CD4-positive, alpha-beta T cell treated with Interferon alpha-2 for 1 hour (primary cell): ENCODE data around the gene DIAPH1.

Source experiments
- DNase-seq, 2 donors: peaks; one replicate each; pipeline ENCODE4 v3.0.0-alpha.2; 2020 to 2022

Gene DIAPH1

GRCh38 chr5:141618804-141619554 is at the start of gene DIAPH1:
DIAPH1 (minus strand) TSS chr5:141619000; CDS start chr5:141618914, 86 bp downstream.
- peak; percentile 98 to 99 for DNase-seq

- no peak for DNase-seq
Measured at GRCh38 chr5:141665995-141666940, 47.5 kb upstream of the DIAPH1 start.

- peak; percentile 71 to 75 for DNase-seq
Measured at GRCh38 chr5:141664733-141665461, 46.1 kb upstream of the DIAPH1 start.

GRCh38 chr5:141663506-141663905 is 44.7 kb upstream of the DIAPH1 start:
- no peak for DNase-seq

- no peak for DNase-seq
Measured at GRCh38 chr5:141662028-141662427, 43.2 kb upstream of the DIAPH1 start.

GRCh38 chr5:141657937-141658545 is 39.2 kb upstream of the DIAPH1 start:
- DNase-seq: no peak

- no peak for DNase-seq
Measured at GRCh38 chr5:141657404-141657803, 38.6 kb upstream of the DIAPH1 start.

GRCh38 chr5:141656396-141656795 is 37.6 kb upstream of the DIAPH1 start:
- DNase-seq: no peak

GRCh38 chr5:141655020-141655419 is 36.2 kb upstream of the DIAPH1 start:
- no peak for DNase-seq

- no peak for DNase-seq
Measured at GRCh38 chr5:141654298-141654697, 35.5 kb upstream of the DIAPH1 start.

- no peak for DNase-seq
Measured at GRCh38 chr5:141651728-141652105, 32.9 kb upstream of the DIAPH1 start.

GRCh38 chr5:141650851-141651727 is 32.3 kb upstream of the DIAPH1 start, which contains the start of gene FCHSD1:
FCHSD1 (minus strand) TSS chr5:141651418; CDS start chr5:141651368, 50 bp downstream.
- peak; percentile 85 to 89 for DNase-seq

- no peak for DNase-seq
Measured at GRCh38 chr5:141649972-141650371, 31.2 kb upstream of the DIAPH1 start.

- no peak for DNase-seq
Measured at GRCh38 chr5:141649056-141649688, 30.4 kb upstream of the DIAPH1 start.

GRCh38 chr5:141647851-141648250 is 29.1 kb upstream of the DIAPH1 start:
- no peak for DNase-seq

GRCh38 chr5:141647242-141647641 is 28.4 kb upstream of the DIAPH1 start:
- no peak for DNase-seq

GRCh38 chr5:141646026-141646425 is 27.2 kb upstream of the DIAPH1 start:
- DNase-seq: no peak

GRCh38 chr5:141641634-141642267 is 23.0 kb upstream of the DIAPH1 start:
- DNase-seq: no peak

- DNase-seq: no peak
Measured at GRCh38 chr5:141640698-141641097, 21.9 kb upstream of the DIAPH1 start.

- no peak for DNase-seq
Measured at GRCh38 chr5:141640051-141640415, 21.2 kb upstream of the DIAPH1 start.
